T follicular helper cell (primary cell): ENCODE data around the gene KPNA6.
A peak's percentile ranks its signal among the peaks of the same experiment; 100 is the strongest.

ENCODE experiments used
- DNase-seq: peaks from one replicate; pipeline ENCODE4 v3.0.0-alpha.2; 2020; ENCODE audit warnings: low read depth

The KPNA6 gene

DNA sequence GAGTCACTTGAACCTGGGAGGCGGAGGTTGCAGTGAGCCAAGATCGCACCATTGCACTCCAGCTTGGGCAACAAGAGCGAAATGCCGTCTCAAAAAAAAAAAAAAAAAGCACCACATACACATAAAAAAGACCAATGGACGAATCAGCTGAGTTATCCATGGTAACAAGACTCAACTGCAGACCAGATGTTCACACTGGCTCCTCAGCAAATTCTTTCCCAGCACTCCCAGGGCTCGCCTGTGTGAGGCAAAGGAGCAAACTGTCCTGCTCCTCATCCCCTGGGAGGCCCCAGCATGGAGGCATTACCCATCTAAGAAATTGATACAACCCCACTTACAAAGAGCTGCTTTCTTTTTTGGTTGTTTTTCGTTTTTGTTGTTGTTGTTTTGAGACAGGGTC is 111.2 kb downstream of the KPNA6 start:
- DNase-seq = no peak

DNA sequence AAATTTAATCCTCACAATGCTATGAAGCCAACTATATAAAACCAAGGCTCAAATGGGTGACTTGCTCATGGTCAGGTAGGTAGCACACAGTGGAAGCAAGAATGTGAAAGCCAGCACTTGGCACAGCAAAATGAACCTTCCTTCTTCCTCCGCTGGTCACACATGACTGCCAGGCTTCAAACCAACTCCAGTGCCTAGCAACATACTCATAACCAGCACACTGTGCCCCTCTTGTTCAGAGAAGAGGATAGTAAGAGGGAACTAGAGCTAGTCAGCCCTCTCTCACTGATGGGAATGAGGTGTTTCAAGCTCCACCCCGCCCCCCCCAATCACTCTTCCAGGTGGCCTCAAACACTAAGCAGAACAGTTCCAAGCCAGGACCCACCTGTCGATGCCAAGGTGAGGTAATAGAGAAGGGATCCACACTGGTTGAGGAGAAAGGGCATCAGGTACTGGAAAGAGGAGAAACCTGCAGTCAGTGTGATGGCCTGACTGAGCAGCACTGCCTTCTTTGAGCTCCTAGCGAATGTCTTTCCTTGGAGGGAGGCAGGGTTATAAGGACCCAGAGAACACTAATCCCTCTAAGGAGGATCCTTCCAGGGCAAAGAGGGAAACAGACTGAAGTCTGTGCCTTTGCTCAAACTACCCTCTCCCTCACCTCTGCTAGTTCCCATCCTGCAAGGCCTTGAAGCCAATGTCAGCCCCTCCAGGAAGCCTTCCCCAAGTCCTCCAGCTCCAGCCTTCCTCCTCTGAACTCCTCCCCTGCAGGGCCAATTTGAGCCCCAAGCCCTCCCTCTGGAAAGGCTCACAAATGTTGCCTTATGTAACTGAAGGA is 113.1 kb downstream of the KPNA6 start:
- no peak for DNase-seq

DNA sequence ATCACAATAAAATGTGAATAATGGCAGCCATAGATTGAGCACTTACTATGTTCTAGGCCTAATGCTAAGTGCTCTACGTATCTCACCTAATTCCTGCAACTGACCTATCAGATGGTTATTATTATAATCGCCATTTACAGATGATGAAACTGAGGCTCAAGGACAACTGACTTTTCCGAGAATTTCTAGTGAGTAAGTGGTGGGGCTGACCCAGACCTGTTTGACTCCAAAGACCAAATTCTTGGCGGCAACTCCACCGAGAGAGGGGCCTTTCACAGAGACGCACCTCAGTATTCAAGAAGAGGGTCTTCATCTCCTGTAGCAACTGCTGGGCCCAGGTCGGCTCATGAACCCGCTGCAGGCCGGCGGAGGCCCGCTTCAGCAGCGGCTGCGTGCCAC is 113.7 kb downstream of the KPNA6 start:
- DNase-seq = no peak

DNA sequence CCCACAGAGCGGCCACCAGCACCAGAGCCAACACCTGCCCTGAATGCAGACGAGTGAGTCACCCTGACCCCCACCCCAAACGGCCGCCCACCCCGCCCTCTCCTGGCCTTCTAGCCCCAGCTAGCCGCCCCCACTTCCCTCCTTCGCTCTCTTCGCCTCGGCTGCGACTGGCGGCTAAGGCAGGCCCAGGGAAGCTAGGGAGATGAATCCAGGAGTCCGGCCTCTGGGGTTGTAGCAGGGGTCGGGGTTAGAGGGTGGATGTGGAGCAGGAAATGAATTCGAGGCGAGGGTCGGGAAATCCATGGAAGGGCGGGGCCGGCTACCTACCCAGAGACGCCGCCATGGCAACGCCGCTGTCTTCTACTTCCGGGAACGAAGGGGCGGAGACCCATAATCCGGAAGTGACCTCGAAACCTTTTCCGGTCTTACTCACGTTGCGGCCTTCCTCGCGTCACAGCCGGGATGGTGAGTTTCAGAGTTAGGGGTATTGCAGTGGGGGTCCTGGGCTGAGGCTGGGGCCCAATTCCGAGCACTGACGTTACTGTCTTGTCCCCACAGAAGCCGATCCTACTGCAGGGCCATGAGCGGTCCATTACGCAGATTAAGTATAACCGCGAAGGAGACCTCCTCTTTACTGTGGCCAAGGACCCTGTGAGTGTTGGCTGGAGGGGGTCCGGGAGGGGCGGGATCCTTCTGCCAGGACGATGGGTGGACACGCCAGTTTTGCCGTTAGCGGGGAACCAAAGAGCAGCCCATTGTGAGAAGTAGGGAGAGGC is 114.3 kb downstream of the KPNA6 start, which contains the start of the genes EIF3I and TMEM234:
EIF3I (plus strand) TSS at position 428 of the 776 bp plus-strand sequence; CDS start at position 463, 35 bp downstream.
TMEM234 (minus strand) TSS at position 374 of the 776 bp plus-strand sequence; CDS start at position 343, 31 bp downstream.
- peak; percentile 87 for DNase-seq

DNA sequence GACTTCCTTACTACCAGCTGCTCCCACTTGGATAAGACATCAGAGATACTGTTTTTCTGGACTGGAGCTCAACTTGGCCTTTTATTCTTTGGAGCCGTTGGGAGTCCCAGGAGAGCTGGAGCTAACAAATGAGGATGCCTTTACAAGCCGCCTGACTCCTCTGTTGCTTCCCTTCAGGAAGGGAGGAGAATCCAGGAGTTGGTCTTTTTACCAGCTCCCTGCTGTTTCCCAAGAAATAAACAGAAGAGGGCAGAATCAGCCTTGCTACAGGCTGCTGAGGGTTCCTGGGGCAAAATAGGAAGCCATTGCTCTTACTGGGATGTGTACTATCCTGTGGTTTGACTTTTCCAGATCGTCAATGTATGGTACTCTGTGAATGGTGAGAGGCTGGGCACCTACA is 115.8 kb downstream of the KPNA6 start:
- no peak for DNase-seq

DNA sequence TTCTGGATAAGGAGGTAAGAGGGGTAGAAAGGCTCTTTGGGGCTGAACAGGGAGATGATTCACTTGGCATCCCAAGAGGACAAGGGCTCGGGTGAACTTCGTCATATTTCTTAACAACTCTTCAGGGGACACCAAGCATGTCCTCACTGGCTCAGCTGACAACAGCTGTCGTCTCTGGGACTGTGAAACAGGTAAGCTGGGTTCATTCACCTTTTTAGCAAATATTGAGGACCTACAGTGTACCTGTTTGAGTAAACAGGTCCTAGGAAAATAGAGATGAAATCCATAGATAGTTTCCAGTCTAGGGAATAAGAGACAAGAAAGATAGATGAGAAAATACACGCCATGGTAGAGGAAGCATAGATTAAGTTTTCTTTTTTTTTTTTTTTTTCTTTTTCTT is 116.4 kb downstream of the KPNA6 start:
- no peak for DNase-seq
